K562 (cell line): ENCODE data around the gene IRX2. TPM values are rescaled to one million over a fixed set of nuclear protein-coding genes. Genes with fewer than 3 reads are reported as not detected.

Experiments
- ATAC-seq: fragments of 200-7000 bp; cut with Tn5 transposase; 3 replicates; pipeline ENCODE4 v1.9.1; 2020; ENCODE audit warnings: moderate library complexity
- BruUV-seq: library from RNA; stranded (reverse); fragments of 400-500 nt; replicated peaks from 2 replicates; lab custom pipeline; 2021; lab: Mats Ljungman, UMichigan
- CTCF ChIA-PET: fragments of 300-600 bp; formaldehyde crosslinking; extraction: SDS; loops from one replicate; lab custom pipeline; 2021; ENCODE audit warnings: low intra/inter-chr PET ratio; lab: Yijun Ruan, JAX
- POLR2A ChIA-PET: fragments of 300-600, 350-650 bp; sonication (Branson Sonifier 250); formaldehyde crosslinking; extraction: SDS; loops from one replicate; lab custom pipeline; 2021; ENCODE audit warnings: antibody characterized with exemption, inconsistent platforms; lab: Yijun Ruan, JAX
- DNase-seq, 4 experiments: peaks; one replicate each; pipeline versions ENCODE4 v3.0.0 to v3.0.0-alpha.2; 2011 to 2018; ENCODE audit warnings: low spot score in 3 of 4, mixed read lengths in 3 of 4; ENCODE audit errors: extremely low read depth in 1 of 4
- FAIRE-seq: peaks from 2 replicates; lab custom pipeline; 2011; peaks lifted over from hg19 to GRCh38; lab: Jason Lieb, UNC
- H2AFZ ChIP-seq: 2 replicates; pipeline ENCODE4 v1.6.0; 2011; ENCODE audit warnings: low read depth, low read length, control low read depth, inconsistent platforms
- H3K27ac ChIP-seq: fragments of 200-600 bp; 3 replicates; pipeline ENCODE4 v1.8.0; 2011; ENCODE audit warnings: low read depth, mild to moderate bottlenecking, control low read depth, inconsistent platforms, low read length, moderate library complexity, mixed read lengths; ENCODE audit errors: extremely low read depth
- H3K27me3 ChIP-seq, 2 experiments: fragments of 300-600 bp in 1 of 2; 2 replicates in 1 of 2; 3 replicates in 1 of 2; pipeline versions ENCODE4 v1.6.0 to v1.8.0; 2011; ENCODE audit warnings: inconsistent platforms in 2 of 2, low read length in 2 of 2, mild to moderate bottlenecking in 1 of 2, mixed read lengths in 1 of 2, moderate library complexity in 1 of 2; ENCODE audit not compliant: control insufficient read depth in 2 of 2, insufficient read depth in 2 of 2
- H3K36me3 ChIP-seq: fragments of 300-600 bp; 3 replicates; pipeline ENCODE4 v1.8.0; 2011; ENCODE audit warnings: mild to moderate bottlenecking, low read length, inconsistent platforms; ENCODE audit not compliant: control insufficient read depth, insufficient read depth
- H3K4me1 ChIP-seq, 2 experiments: fragments of 200-600 bp in 1 of 2; replicated peaks in 1 of 2; 2 replicates in 1 of 2; 3 replicates in 1 of 2; pipeline versions ENCODE4 v1.5.1 to v1.8.0; 2011; ENCODE audit warnings: inconsistent platforms in 2 of 2, low read length in 2 of 2, mild to moderate bottlenecking in 1 of 2, mixed read lengths in 1 of 2, moderate library complexity in 1 of 2; ENCODE audit not compliant: control insufficient read depth in 2 of 2, insufficient read depth in 2 of 2
- H3K4me2 ChIP-seq: 2 replicates; pipeline ENCODE4 v1.6.1; 2011; ENCODE audit warnings: low read length, control low read depth, inconsistent platforms, mixed read lengths; ENCODE audit not compliant: insufficient read depth
- H3K4me3 ChIP-seq: fragments of 200-600 bp; sonication (generic), shearing (Covaris generic); 2 replicates; pipeline ENCODE4 v1.5.1; 2016; ENCODE audit warnings: control low read depth, inconsistent platforms
- H3K79me2 ChIP-seq: fragments of 200-600 bp; 3 replicates; pipeline ENCODE4 v1.8.0; 2011; ENCODE audit warnings: low read length, inconsistent platforms; ENCODE audit not compliant: control insufficient read depth, insufficient read depth
- H3K9ac ChIP-seq, 2 experiments: 2 replicates each; pipeline versions ENCODE4 v1.6.0 to v1.6.1; 2011; ENCODE audit warnings: low read depth in 2 of 2, low read length in 2 of 2, control low read depth in 1 of 2, inconsistent platforms in 1 of 2, mild to moderate bottlenecking in 1 of 2, mixed read lengths in 1 of 2; ENCODE audit not compliant: insufficient read depth in 1 of 2
- H3K9me1 ChIP-seq: one replicate; pipeline ENCODE4 v1.6.0; 2011; ENCODE audit warnings: inconsistent platforms, mild to moderate bottlenecking, low read length, moderate library complexity; ENCODE audit not compliant: control insufficient read depth, insufficient read depth
- H3K9me3 ChIP-seq: replicated peaks from 2 replicates; pipeline ENCODE4 v1.5.1; 2011; ENCODE audit warnings: low read depth, low read length, inconsistent platforms; ENCODE audit not compliant: control insufficient read depth, insufficient read depth
- H4K20me1 ChIP-seq: replicated peaks from 2 replicates; pipeline ENCODE4 v1.6.1; 2011; ENCODE audit warnings: low read length, inconsistent platforms, mixed read lengths; ENCODE audit not compliant: control insufficient read depth, insufficient read depth
- ATF2 ChIP-seq: sonication (generic); formaldehyde crosslinking; IDR thresholded peaks from 2 replicates; pipeline ENCODE4 v1.8.1; 2022; ENCODE audit warnings: missing genetic modification reagents
- BRF1 ChIP-seq: IDR thresholded peaks from 3 replicates; pipeline ENCODE4 v1.6.1; 2011; ENCODE audit warnings: borderline replicate concordance, mild to moderate bottlenecking; ENCODE audit not compliant: insufficient read length; ENCODE audit errors: extremely low read depth
- EP300 ChIP-seq: IDR thresholded peaks from 2 replicates; pipeline ENCODE4 v1.6.1; 2012; ENCODE audit warnings: low read length, improper control_type of control experiment
- EZH2 ChIP-seq: IDR thresholded peaks from 2 replicates; pipeline ENCODE4 v1.6.1; 2012; ENCODE audit warnings: low read depth, mild to moderate bottlenecking, inconsistent platforms, low read length, borderline replicate concordance
- HOXB6 ChIP-seq: fragments of 250-450 bp; sonication (Bioruptor Pico); IDR thresholded peaks from 2 replicates; pipeline ENCODE4 v1.5.1; 2022; ENCODE audit warnings: mild to moderate bottlenecking, borderline replicate concordance
- POU5F1 ChIP-seq: fragments of 150-350 bp; IDR thresholded peaks from 2 replicates; pipeline ENCODE4 v1.6.1; 2014; ENCODE audit warnings: borderline replicate concordance, low read length, low read depth, mild to moderate bottlenecking; ENCODE audit not compliant: partially characterized antibody
- RAD21 ChIP-seq, 2 experiments: fragments of 250-450 bp in 1 of 2; fragments of 450-650 bp in 1 of 2; sonication (Bioruptor Pico) in 1 of 2; formaldehyde crosslinking in 1 of 2; IDR thresholded peaks in 1 of 2; conservative IDR thresholded peaks in 1 of 2; 2 replicates each; pipeline versions ENCODE4 v1.4.0 to v1.8.0; 2020 to 2022; ENCODE audit warnings: mild to moderate bottlenecking in 2 of 2, moderate library complexity in 1 of 2
- SLC30A9 ChIP-seq: fragments of 250-450 bp; sonication (Bioruptor Pico); IDR thresholded peaks from 2 replicates; pipeline ENCODE4 v1.8.0; 2022; ENCODE audit warnings: mild to moderate bottlenecking, moderate library complexity
- SRSF3 ChIP-seq: fragments of 200-400 bp; formaldehyde crosslinking; IDR thresholded peaks from 2 replicates; pipeline ENCODE4 v1.6.1; 2016; ENCODE audit warnings: mild to moderate bottlenecking, low read length, moderate library complexity; ENCODE audit not compliant: insufficient read depth
- STAT5A ChIP-seq: IDR thresholded peaks from 2 replicates; pipeline ENCODE4 v1.6.1; 2012; ENCODE audit warnings: low read length, inconsistent platforms, borderline replicate concordance
- TAF9B ChIP-seq: fragments of 450-650 bp; IDR thresholded peaks from 2 replicates; pipeline ENCODE4 v1.6.1; 2018; ENCODE audit warnings: mild to moderate bottlenecking; ENCODE audit not compliant: partially characterized antibody
- TCF3 ChIP-seq: sonication (generic); formaldehyde crosslinking; IDR thresholded peaks from 2 replicates; pipeline ENCODE4 v1.4.0; 2020; ENCODE audit warnings: mild to moderate bottlenecking, missing genetic modification reagents
- TCFL5 ChIP-seq: fragments of 250-450 bp; sonication (Bioruptor Pico); conservative IDR thresholded peaks from 2 replicates; pipeline ENCODE4 v1.6.1; 2021; ENCODE audit warnings: mild to moderate bottlenecking, moderate library complexity, matching md5 sums
- ZBTB7A ChIP-seq: IDR thresholded peaks from 2 replicates; pipeline ENCODE4 v1.6.1; 2011; ENCODE audit warnings: low read depth, mild to moderate bottlenecking, low read length, moderate library complexity, borderline replicate concordance; ENCODE audit not compliant: control insufficient read depth
- ZNF354B ChIP-seq: fragments of 250-450 bp; sonication (Bioruptor Pico); IDR thresholded peaks from 2 replicates; pipeline ENCODE4 v1.4.0; 2020
- ZNF57 ChIP-seq: fragments of 450-650 bp; formaldehyde crosslinking; IDR thresholded peaks from 2 replicates; pipeline ENCODE4 v1.4.0; 2020; ENCODE audit warnings: mild to moderate bottlenecking, moderate library complexity
- whole genome bisulfite sequencing: fragments of 100-300 bp; shearing (Covaris generic); methylation state at CpG from one replicate; pipeline ENCODE4 v1.1.6; 2016; ENCODE audit warnings: low coverage, mixed read lengths; ENCODE audit not compliant: insufficient coverage; ENCODE audit errors: missing lambda C conversion rate; 5-methylcytosine and 5-hydroxymethylcytosine counted together
- in situ Hi-C: fragments of 300-500 bp; cut with MboI; formaldehyde crosslinking; loops from 4 replicates; pipeline ENCODE4 v1.15.0; 2018; ENCODE audit warnings: inconsistent platforms, mixed read lengths
- intact Hi-C: fragments of 100-400 bp; cut with micrococcal nuclease; formaldehyde crosslinking; loops from 2 replicates; pipeline ENCODE4 v1.14.2; 2022
- polyA plus RNA-seq, 8 experiments: library from polyadenylated mRNA; depleted of rRNA in 4 of 8; stranded (reverse) in 5 of 8; unstranded in 3 of 8; fragments of >200 nt; fragmentation: Nextera tagmentation in 2 of 8; fragmentation: Illumina TruSeq in 1 of 8; extraction: Ambion mirVana in 2 of 8; extraction: Trizol in 1 of 8; gene quantifications; 2 replicates each; pipeline versions ENCODE4 v1.2.1 to v1.2.3, GENCODE V29; 2011 to 2014; ENCODE audit warnings: inconsistent platforms in 1 of 8, missing spikeins in 1 of 8
- total RNA-seq, 7 experiments: library from RNA; depleted of rRNA in 6 of 7; stranded (reverse); fragments of >200 nt in 6 of 7; fragmentation: Illumina TruSeq in 2 of 7; extraction: Trizol in 2 of 7; gene quantifications; 2 replicates each; pipeline versions ENCODE4 v1.2.1 to v1.2.3, GENCODE V29; 2011 to 2021; ENCODE audit warnings: low replicate concordance in 1 of 7

IRX2 gene
- total and polyA plus RNA-seq, 9 of the 15 experiments (the other 6 are each of a cell fraction or from before 2014, with no cell fraction given): 0.13 TPM; not detected in 8

DNA sequence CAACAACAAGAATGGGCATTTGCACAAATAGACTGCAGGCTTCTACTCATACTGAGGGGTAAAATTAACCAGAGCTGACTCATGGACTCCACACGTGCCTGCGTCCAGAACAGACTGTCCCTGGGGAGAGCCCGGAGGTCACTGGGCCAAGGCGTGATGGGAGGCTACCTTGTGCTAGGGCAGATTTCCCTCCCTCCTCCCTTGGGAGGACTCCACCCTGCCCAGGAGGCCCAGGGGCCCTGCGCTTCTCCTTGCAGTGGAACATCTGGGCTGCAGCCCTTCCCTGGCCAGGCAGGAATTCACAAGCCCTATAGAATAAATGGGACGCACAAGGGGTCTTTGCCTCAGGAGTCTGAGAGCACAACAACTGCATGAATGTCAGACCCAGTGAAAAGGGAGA lies 35.6 kb downstream of the IRX2 start:
- no peak overlapping the region for H3K4me2 ChIP-seq
- no peak for FAIRE-seq
- H3K36me3 ChIP-seq: no peaks in the 10 kb centered on the region
- intact Hi-C loops (no loop called here), in situ Hi-C loops (no loop called here)
- ChIA-PET CTCF (no interaction called here), POLR2A (interaction anchor here (2.8 kb wide), 1 partner anchor 12 kb away, joined by 8 read pairs; no protein-coding TSS in a partner anchor)
- no peaks in the 10 kb centered on the region for H3K9me1 ChIP-seq
- no TSS peak for BruUV-seq
- H3K4me1 ChIP-seq: no peaks in the 10 kb centered on the region
- DNase-seq: no peak
- ATAC-seq: no peak
- WGBS: 0% methylated on average over 6 of the region's 6 CpGs
- H3K27ac ChIP-seq: no peak overlapping the region
- no peaks in the 10 kb centered on the region for H3K9me3 ChIP-seq
- no peak overlapping the region for H2AFZ ChIP-seq
- no peak for TF ChIP-seq RAD21 (CRISPR knock-in tag; conservative IDR thresholded peaks at IDR 0.05 in 1 of 2, IDR thresholded peaks at IDR 0.05 in 1 of 2)
- no peak for TF ChIP-seq EP300
- no peak for TF ChIP-seq ATF2
- TF ChIP-seq ZNF354B (CRISPR knock-in tag): no peak
- no peaks in the 10 kb centered on the region for H3K79me2 ChIP-seq
- no peaks in the 10 kb centered on the region for H4K20me1 ChIP-seq
- H3K9ac ChIP-seq: no peak overlapping the region
- H3K27me3 ChIP-seq: peaks cover 2 to 31% of the 10 kb centered on the region in 2 experiments; a peak in 3 of 5 replicates
- H3K4me3 ChIP-seq: no peak overlapping the region

DNA sequence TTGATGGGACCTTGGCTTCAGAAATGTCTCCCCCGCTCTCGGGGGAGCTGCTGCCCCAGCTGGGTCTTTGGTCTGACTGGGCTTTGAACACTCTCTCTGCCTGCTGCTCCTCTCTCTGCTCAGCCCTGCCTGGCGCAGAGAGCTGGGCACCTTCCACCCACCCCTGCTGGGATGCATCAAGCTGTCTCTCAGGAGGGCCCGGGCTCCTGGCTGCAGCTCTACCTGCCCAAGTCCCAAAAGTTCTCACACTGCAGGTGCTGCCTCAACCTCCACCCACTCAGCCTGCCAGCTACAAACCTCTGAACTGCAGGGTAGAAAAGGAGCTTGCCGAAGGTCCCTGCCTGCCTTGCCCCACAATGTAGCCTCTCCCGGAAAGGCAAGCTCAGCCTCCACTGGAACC lies 36.7 kb downstream of the IRX2 start:
- no peaks in the 10 kb centered on the region for H3K36me3 ChIP-seq
- peaks cover 6 to 37% of the 10 kb centered on the region in 2 experiments; a peak in 4 of 5 replicates for H3K27me3 ChIP-seq
- H3K4me2 ChIP-seq: no peak overlapping the region
- intact Hi-C loops (no loop called here), in situ Hi-C loops (no loop called here)
- no peaks in the 10 kb centered on the region for H4K20me1 ChIP-seq
- POLR2A ChIA-PET: interaction anchor here (2.8 kb wide), 1 partner anchor 13 kb away, joined by 8 read pairs; no protein-coding TSS in a partner anchor
- H3K4me1 ChIP-seq: no peaks in the 10 kb centered on the region
- H3K9me3 ChIP-seq: no peaks in the 10 kb centered on the region
- no peak overlapping the region for H2AFZ ChIP-seq
- no peak overlapping the region for H3K4me3 ChIP-seq
- FAIRE-seq: no peak
- 0% methylated on average over 6 of the region's 6 CpGs for WGBS
- H3K9me1 ChIP-seq: no peaks in the 10 kb centered on the region
- DNase-seq: no peak
- no TSS peak for BruUV-seq
- H3K9ac ChIP-seq: no peak overlapping the region
- no peak for ATAC-seq
- no peak overlapping the region for H3K27ac ChIP-seq
- CTCF ChIA-PET: no interaction called here
- no peaks in the 10 kb centered on the region for H3K79me2 ChIP-seq
- TF ChIP-seq ZNF57 (no peak), SRSF3 (no peak), BRF1 (no peak), TCF3 (no peak), POU5F1 (no peak), STAT5A (no peak), TAF9B (no peak), ZBTB7A (no peak), TCFL5 (CRISPR knock-in tag) (no peak), EZH2 (no peak), HOXB6 (CRISPR knock-in tag) (no peak), SLC30A9 (no peak)
